VCaP (cell line): ENCODE data around the gene BRCA1.

Experiments used
- H3K27ac ChIP-seq: fragments of 450-650 bp; 2 replicates; pipeline ENCODE4 v1.5.1; 2017
- TF ChIP-seq, protein P1 (sequence below): fragments of 450-650 bp; conservative IDR thresholded peaks from 2 replicates; pipeline ENCODE4 v1.5.1; 2017; ENCODE audit warnings: mild to moderate bottlenecking, moderate library complexity

The BRCA1 gene

DNA sequence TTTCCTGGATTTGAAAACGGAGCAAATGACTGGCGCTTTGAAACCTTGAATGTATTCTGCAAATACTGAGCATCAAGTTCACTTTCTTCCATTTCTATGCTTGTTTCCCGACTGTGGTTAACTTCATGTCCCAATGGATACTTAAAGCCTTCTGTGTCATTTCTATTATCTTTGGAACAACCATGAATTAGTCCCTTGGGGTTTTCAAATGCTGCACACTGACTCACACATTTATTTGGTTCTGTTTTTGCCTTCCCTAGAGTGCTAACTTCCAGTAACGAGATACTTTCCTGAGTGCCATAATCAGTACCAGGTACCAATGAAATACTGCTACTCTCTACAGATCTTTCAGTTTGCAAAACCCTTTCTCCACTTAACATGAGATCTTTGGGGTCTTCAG is 32.3 kb downstream of the BRCA1 start:
- TF ChIP-seq, protein P1, sequence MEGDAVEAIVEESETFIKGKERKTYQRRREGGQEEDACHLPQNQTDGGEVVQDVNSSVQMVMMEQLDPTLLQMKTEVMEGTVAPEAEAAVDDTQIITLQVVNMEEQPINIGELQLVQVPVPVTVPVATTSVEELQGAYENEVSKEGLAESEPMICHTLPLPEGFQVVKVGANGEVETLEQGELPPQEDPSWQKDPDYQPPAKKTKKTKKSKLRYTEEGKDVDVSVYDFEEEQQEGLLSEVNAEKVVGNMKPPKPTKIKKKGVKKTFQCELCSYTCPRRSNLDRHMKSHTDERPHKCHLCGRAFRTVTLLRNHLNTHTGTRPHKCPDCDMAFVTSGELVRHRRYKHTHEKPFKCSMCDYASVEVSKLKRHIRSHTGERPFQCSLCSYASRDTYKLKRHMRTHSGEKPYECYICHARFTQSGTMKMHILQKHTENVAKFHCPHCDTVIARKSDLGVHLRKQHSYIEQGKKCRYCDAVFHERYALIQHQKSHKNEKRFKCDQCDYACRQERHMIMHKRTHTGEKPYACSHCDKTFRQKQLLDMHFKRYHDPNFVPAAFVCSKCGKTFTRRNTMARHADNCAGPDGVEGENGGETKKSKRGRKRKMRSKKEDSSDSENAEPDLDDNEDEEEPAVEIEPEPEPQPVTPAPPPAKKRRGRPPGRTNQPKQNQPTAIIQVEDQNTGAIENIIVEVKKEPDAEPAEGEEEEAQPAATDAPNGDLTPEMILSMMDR, result no peak
- H3K27ac ChIP-seq, result no peak overlapping the region

DNA sequence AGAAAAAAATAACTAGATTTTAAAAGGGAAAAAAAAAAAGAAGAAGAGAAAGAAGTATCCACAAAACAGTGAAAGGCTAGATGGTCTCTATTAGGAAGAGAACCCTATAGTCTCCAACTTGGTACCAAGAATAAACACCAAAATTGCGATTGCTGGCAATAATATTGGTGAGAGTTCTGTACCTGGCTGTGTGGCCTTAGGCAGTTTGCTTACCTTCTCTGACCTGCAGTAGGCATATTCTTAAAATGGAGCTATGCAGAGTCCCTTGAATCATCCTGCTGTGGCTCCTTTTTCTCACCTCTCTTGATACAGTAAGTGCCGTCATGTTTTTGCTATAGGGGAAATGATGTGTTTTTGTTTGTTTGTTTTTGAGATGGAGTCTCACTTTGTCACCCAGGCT is 35.1 kb downstream of the BRCA1 start:
- H3K27ac ChIP-seq, result no peak overlapping the region
- TF ChIP-seq, protein P1, result no peak

DNA sequence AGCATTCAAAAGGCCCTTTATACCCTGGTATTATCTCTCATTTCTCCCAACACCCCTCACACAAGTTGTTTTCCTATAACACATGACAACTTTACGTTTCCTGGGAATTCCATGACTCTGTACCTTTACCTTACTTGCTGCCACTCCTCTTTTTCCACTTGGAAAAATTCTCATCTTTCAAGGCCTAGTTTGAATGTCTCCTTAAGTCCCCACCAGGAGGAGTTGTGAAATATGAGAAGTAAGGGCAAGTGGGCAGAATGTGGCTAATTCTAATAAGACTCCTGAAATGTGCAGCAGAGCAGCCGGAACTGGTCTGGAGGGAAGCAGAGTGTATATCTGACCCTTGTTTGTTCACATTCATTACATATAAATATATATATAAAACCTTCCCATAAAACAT is 39.7 kb downstream of the BRCA1 start:
- TF ChIP-seq, protein P1, result 0 out of 2 replicates have a peak, but pooled peaks have one; percentile 17
- H3K27ac ChIP-seq, result no peak overlapping the region

DNA sequence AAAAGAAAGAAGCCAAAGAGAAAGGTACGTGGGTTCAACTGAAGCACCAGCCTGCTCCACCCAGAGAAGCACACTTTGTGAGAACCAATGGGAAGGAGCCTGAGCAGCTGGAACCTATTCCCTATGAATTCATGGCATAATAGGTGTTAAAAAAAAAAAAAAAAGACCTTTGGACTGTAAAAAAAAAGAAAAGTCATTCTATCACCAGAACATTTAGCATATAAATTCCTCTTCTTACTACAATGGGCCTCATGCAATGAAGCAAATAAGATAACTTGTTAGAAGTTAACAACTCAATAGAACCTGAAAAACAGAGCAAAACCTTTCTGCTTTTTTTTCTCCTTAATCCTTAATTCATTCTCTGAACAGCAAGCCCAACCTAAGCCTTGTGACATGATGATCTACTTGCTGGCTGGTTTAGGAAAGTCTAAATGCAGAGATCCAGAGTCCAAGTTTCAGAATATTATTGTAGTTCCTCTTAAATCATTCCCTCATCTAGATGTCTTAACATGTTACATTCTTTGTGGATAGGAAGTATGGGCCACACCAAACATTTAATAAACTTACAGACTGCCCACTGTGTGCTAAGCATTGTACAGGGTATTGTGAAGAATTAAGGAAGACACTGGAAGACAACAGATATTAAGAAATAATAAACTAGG is 45.4 kb downstream of the BRCA1 start:
- H3K27ac ChIP-seq, result no peak overlapping the region
- TF ChIP-seq, protein P1, result no peak

DNA sequence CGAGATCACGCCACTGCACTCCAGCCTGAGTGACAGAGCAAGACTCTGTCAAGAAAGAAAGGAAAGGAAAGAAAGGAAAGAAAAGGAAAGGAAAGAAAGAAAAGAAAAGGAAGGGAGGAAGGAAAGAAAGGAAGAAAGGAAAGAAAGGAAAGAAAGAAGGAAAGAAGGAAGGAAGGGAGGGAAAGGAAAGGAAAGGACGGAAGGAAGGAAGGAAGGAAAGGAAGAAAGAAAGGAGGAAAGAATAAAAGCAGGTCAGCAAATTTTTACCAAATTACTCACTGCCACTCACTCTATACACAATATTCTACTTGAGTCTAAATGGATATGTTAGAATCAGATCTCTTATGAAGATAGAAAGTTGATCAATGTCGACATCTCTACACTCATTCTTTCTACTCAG is 50.3 kb downstream of the BRCA1 start:
- no peak overlapping the region for H3K27ac ChIP-seq
- TF ChIP-seq, protein P1, result no peak

DNA sequence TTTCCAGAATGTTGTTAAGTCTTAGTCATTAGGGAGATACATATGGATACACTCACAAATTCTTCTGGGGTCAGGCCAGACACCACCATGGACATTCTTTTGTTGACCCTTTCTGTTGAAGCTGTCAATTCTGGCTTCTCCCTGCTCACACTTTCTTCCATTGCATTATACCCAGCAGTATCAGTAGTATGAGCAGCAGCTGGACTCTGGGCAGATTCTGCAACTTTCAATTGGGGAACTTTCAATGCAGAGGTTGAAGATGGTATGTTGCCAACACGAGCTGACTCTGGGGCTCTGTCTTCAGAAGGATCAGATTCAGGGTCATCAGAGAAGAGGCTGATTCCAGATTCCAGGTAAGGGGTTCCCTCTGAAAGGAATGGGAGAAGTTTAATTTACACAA is 54.3 kb downstream of the BRCA1 start:
- TF ChIP-seq, protein P1, result no peak
- H3K27ac ChIP-seq, result no peak overlapping the region

DNA sequence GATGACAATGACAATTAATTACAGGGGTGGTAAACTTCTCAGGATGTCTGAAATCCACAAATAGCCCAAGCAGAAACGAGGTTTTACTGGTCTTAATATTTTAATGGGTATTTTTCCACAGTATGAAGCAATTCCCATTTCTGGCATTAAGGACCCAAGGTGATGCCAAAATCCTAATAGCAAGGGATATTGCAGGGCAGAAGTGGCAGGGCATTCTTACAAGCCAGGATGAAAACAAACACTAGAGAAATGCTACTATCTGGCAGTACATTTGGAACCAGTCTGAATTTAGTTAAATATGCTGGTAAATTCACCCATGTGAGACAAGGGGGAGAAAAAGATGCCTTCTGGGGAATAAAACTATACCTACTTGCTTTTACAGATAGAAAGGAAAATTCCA is 54.9 kb downstream of the BRCA1 start:
- TF ChIP-seq, protein P1, result no peak

More for the DNA sequence above, 54.9 kb downstream of the BRCA1 start:
- no peak overlapping the region for H3K27ac ChIP-seq
